Occipital lobe (tissue), 1 donor: ENCODE measurements around the gene NXPH1. TPM values are rescaled to one million over a fixed set of nuclear protein-coding genes. Genes with fewer than 3 reads are reported as not detected.

Source experiments
- total RNA-seq: library from RNA; depleted of rRNA; stranded (reverse); fragments of >200 nt; gene quantifications from one replicate; pipeline ENCODE4 v1.2.3, GENCODE V29; 2014

The NXPH1 gene
- total RNA-seq, 1 donor from 2014 or later = 47.4 TPM

Other genes starting within 250 kb of the NXPH1 start
- gene ICA1, start 171.4 kb upstream of the NXPH1 start, total RNA-seq = 49.8 TPM